ENCODE results near the gene ADAT1. TPM values are rescaled to one million over a fixed set of nuclear protein-coding genes. Genes with fewer than 3 reads are reported as not detected.

ADAT1 gene
- polyA plus RNA-seq (2013, experiment 1 of 2; ENCODE audit: insufficient read length): 34.6 TPM
- 37.9 TPM for polyA plus RNA-seq (2013, experiment 2 of 2; ENCODE audit: insufficient read length)

- peak; percentile 98 for DNase-seq
These were observed at the start of gene ADAT1 for GRCh38 chr16:75622761-75623605. Gene ADAT1, minus strand, starts transcription at chr16:75623281. Its CDS starts 2,482 bp downstream, at chr16:75620799.

DNA sequence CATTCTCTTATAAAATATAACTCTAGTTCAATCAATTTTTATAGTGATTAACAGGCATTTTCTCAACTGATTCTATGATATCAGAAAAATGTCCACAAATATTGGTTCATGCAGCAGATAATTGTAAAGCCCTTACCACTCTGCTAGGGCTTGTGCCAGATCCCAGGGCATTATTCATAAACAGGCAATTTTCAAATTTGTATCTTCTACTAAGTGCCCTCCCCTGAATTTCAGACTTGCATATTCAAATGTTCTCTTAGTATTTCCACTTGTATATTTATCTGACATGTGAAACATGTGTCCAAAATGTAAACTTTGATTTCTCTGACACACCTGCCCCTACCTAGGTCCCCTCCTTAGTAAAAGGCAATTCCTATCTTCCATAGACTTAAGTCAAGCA lies 44.4 kb upstream of the ADAT1 start:
- DNase-seq: no peak

DNA sequence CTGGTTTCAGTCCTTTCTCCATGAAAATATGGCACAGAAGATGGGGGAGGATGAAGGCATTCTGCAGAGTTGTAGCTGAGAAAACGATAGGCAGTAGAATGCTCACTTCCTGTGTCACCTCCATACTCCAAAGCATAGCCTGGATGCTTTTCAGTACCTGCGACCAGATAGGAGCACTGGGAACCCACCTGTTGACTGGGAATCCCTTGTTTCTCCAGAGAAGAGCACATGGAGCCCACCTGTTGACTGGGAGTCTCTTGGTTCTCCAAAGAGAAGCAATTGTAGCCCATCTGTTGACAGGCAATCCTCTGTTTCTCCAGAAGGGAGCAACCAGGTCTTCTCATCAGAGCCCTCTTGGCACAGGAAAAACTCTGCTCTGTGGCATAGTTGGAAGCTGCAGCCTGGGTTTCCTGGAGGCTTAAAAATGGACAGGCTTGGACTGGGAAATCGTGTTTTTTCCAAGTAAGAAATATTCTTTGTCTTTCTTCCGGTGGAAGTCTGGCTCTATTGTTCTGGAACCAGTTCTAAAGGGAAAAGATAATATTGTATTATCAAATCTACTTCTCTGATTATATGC lies 37.7 kb upstream of the ADAT1 start:
- DNase-seq: no peak

- DNase-seq: no peak
These were observed 37.2 kb upstream of the ADAT1 start for GRCh38 chr16:75660321-75660720.

GRCh38 chr16:75658175-75658574 lies 35.1 kb upstream of the ADAT1 start:
- DNase-seq: no peak

DNA sequence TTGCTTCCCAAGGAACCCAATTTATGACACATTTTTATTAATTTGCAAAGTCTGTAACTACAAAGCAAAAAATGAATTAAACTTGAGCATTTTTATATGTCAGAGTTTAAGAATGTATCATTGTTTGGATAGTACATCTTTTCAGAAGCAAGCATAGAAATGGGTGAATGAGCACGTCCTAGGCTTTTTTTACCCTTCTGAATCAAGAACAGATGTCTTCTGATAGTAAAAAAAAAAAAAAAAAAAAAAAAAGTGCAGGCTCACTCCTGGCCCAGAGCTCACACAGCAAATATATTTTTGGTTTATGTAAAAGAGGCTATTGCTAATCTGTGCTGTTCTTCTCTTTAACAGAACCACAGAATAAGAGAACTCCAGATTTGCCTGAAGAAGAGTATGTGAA lies 30.8 kb upstream of the ADAT1 start:
- DNase-seq: peak; percentile 68

- DNase-seq: peak; percentile 65
These were observed 25.4 kb upstream of the ADAT1 start for GRCh38 chr16:75648265-75649076.

- DNase-seq: peak; percentile 91
These were observed 24.6 kb upstream of the ADAT1 start, which contains the start of the genes KARS1 and TERF2IP for GRCh38 chr16:75647492-75648264. Gene KARS1, minus strand, starts transcription at chr16:75647665. Its CDS starts 26 bp downstream, at chr16:75647639. Gene TERF2IP, plus strand, starts transcription at chr16:75647773. Its CDS starts 110 bp downstream, at chr16:75647883.

- no peak for DNase-seq
These were observed 24.0 kb upstream of the ADAT1 start for GRCh38 chr16:75647112-75647491.

DNA sequence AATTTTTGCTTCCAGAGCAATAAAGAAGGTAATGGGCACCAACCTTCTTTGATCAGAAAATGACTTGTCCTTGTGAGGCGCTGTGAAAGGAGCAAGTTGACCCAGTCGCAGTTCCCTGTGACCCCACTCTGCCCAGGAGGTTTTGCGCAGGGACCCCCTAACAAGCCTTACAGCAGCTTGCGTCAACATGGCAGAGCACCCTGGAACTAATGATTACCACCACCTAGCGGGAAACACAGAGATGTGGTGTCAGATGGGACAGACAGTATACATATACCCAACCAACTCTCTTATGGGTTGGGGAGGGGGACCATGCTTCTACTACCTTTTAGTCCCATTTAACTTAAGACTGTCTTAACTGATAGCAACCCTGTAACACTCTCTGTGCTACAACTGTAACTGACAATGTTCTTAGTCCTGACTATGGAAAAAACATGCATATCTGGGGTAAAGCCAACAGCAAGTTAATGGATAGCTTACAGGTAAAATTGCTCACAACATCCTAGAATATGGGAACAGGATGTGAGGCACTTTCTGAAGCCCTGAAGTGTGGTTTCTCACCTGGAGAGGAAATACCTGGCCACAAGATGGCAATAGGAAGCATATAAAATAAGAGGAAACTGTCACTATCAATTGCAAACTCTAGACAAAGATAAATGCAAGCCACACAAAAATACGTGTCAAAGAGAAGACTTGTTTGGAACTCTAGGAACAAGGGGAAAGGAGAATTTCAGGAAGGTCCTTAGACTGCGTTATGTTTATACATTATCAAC lies 21.3 kb upstream of the ADAT1 start:
- DNase-seq: no peak

DNA sequence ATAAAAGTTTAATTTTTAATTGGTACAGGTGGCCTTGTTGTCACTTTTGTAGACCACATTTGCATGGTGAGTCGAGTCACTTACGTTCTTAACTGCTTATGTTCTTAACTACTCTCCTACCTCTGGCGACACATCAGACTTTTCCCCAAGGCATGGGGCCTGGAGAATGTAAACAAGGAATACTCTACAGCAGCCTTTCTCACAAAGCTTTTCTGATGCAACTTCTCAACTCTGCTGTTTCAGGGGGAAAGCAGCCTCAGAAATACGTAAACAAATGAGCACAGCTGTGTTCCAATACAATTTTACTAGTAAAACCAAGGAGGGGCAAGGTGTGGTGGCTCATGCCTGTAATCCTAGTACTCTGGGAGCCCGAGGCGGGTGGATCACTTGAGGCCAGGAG lies 17.5 kb upstream of the ADAT1 start:
- DNase-seq: no peak

DNA sequence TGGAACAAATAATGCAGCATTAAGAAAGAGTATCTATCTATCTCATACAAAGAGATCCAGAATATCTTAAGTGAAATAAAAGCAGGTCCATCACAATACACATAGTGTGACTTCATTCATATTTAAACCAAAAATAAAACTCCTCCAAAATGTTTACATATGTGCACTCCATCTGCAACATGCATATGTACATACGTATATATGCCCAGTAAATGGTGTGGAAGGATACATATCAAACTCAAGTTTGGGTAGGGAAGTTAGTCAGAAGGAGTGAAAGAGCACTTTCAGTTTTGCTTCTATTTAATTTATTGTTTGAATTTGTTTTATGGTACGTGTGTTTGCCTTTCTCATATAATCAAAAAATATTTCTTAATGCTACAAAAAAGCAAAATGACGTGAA lies 12.0 kb upstream of the ADAT1 start:
- no peak for DNase-seq

DNA sequence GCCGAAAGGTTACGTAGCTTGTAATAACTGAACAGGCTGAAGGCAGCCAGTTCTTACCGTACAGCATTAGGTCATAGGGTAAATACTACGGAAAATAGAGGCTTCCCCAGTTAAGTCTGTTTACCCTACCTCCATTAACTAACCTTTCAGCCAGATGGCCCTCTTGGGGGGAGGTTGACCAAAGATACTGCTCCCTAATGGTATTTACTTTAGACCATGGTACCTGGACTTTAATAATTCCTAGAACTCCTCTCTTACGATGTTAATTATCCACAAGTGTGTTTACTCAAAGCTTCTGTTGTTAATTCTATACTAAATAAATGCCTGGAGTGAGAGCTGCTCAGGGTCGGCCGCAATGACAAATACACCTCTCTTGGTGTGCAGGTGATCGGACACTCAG lies 9.8 kb upstream of the ADAT1 start:
- no peak for DNase-seq

- no peak for DNase-seq
These were observed 7.0 kb upstream of the ADAT1 start for GRCh38 chr16:75630052-75630451.

DNA sequence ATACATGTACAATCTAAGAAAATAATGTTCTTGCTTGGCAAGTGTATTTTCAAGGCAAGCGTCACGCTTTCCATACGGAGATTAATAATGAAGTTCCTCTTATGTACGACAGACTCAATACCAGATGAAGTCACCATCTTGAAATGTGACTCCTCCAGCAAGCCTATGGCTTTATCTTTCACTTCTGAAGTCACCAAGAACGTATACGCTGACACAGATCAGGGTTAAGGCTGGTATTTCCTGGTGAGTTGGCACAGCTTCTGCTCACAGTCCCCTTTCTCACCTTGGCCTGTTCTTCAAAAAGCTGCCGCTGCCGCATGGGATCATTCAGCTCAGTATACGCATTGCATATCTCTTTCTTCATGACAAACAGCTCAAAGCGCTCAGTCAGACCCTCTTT lies 6.1 kb upstream of the ADAT1 start:
- DNase-seq: no peak

DNA sequence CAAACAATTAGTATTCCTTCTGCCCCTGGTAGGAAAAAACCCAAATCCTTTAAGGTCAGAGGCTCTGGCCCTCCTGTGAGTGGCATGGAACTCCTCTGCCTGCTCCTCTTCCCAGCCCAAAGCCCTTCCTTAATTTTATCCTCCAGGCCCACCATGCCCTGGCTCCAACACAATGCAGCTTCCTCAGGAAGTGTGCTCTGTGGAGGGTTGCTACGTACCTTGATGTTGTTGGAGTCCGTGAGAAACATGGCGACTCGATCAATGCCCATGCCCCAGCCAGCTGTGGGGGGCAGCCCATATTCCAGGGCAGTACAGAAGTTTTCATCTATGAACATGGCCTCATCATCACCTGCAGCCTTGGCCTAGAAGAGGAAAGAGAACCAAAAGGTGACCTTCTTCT lies 5.3 kb upstream of the ADAT1 start:
- DNase-seq: no peak

- DNase-seq: no peak
These were observed 4.8 kb upstream of the ADAT1 start for GRCh38 chr16:75627851-75628250.

- no peak for DNase-seq
These were observed 3.7 kb upstream of the ADAT1 start for GRCh38 chr16:75626806-75627205.

GRCh38 chr16:75624921-75625334 lies 1.8 kb upstream of the ADAT1 start:
- peak; percentile 24 for DNase-seq

GRCh38 chr16:75621170-75621477 lies 2.0 kb downstream of the ADAT1 start:
- peak; percentile 25 for DNase-seq

GRCh38 chr16:75620326-75621169 lies 2.5 kb downstream of the ADAT1 start:
- DNase-seq: no peak
